GM19463 (cell line): Measurements from ENCODE around the gene MEIS1.
"Not testable (repeated sequence)": the region's sequence is repeated elsewhere in the genome, so short reads cannot be mapped to it uniquely, and the experiment has no call there.

Source experiments
- ATAC-seq: cut with Tn5 transposase; IDR thresholded peaks from one replicate; pipeline ENCODE4 v1.9.1; 2021; ENCODE audit warnings: mild to moderate bottlenecking, moderate library complexity; ENCODE audit not compliant: unreplicated experiment

The MEIS1 gene

DNA sequence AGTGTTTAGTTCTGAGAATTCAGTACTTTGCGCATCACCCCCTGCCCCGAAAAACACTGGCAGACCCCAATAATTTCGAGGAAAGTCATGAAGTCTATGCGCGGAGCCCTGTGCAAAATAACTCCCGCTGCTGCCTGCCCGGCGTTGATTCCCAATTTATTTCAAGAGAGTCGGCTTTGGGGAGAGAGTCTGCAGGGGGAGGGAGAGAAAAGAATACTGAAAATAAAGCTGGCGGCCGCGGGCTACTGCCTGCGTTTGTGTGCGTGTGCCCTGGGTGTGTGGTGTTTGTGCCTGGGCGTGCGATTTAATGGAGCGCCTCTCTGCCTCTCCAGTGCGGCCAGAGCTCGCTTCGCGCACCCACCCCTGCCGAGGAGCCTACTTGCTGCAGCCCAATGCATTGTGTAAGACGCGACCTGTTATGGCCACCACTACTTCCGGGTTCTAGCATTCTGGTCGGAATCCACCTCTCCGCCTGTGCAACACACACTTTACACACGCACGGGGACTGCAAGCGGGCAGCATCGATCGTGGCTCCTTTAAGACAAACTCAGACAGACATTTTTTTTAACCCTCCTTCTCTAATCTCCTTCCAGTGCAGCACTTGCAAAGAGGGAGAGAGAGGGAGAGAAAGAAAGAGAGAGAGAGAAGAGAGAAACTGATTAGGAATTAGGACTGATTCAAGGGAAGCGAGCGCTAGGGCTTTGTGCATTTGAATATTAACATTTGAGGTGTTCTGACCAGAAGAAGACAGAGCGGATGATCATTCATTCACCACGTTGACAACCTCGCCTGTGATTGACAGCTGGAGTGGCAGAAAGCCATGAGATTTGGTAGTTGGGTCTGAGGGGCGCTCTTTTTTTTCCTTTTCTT is at the start of gene MEIS1:
Gene MEIS1 (plus strand): TSS at position 447 of the 870 bp plus-strand sequence. CDS start 732 bp downstream, outside the sequence.
- ATAC-seq, result peak; percentile 58

DNA sequence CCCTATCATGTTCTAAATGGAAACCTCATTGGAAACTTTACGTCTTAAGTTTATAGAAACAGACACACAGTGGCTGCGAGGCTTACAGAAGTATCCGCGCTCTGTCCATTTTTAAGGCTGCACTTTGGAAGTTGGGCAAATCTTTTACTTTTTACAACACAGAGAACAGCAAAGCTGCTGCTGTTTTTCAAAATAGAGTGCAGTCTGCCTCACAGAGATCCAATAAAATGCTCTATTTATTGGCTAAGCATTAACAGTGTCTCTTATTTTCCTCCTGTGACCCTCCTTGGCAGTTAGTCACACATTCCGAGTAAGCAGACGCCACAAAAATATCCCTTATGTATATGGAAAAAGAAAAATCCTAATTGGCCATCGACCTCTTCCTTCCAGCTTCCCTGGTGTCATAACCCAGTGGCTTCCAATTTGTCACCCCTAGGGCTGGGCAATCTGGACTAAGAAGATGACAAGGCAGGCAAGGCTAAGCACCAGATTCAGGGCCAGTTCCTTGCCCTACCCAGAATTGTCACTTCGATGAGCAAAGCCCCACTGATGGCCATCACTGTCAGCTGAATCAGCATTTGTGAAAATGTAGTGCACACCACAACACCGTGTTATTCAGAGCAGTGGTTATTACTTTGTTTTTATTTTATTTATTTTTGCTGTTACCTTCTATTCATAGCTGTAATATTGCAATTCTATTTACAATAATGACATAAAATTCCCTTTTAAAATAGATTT is 47.7 kb upstream of the MEIS1 start:
- no peak for ATAC-seq

DNA sequence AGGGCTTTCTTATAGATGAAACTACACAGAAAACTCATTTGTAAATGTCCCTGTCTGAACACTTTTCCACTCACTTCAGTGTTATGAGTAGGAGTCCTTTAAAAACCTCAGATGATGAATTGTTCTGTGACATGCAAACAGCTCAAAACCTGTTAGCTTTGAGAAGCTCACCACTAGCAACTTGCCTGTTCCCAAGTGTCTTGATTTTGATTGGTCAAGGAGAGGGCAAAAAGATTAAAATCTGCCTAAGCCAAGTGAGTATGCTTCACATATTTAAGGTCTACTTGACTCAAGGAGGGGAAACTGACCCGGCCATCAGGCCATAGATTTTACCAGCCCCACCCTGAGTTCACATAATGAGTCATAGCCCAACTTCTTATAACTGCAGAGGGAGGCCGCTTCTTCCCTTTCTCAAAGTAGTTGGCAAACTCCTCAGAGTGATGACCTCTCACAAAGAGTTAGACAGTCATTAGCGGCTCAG is 45.2 kb upstream of the MEIS1 start:
- ATAC-seq, result no peak

DNA sequence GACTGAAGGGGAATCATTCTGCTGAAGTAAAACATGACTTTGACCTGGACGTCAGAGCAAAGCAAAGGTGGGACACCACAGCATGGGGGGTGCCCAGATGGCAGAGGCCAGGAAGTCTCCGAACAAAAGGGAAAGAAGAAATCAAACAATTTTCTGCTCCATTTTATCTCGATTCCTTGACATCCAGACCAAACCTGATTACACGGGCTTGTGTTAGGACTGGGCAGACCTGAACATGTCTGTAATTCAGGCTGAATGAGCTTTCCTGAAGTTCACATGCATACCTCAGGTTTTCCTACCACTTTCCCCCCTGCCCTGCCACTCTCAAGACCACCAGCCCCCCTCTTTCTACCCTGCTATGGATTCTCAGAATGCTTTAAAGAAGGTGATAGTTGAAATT is 44.8 kb upstream of the MEIS1 start:
- ATAC-seq, result no peak

DNA sequence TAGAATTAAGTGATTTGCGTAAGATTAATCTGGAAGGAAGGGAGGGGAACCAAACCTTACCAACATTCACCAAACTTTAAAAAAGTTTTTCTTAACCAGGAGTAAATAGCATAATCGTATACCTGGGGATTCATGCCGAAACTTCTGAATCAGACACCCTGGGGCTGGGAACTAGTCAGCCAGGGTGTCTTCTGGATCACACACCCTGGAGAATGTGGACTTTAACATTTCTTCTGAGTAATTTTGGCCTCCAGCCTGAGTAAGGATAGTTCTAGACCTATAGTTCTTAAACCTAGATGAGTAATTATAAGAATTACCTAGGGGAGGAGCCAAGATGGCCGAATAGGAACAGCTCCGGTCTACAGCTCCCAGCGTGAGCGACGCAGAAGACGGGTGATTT is 44.1 kb upstream of the MEIS1 start:
- ATAC-seq, result no peak

DNA sequence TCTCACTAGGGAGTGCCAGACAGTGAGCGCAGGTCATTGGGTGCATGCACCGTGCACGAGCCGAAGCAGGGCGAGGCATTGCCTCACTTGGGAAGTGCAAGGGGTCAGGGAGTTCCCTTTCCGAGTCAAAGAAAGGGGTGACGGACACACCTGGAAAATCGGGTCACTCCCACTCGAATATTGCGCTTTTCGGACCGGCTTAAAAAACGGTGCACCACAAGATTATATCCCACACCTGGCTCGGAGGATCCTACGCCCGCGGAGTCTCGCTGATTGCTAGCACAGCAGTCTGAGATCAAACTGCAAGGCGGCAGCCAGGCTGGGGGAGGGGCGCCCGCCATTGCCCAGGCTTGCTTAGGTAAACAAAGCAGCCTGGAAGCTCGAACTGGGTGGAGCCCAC is 43.7 kb upstream of the MEIS1 start:
- not testable (repeated sequence) for ATAC-seq

DNA sequence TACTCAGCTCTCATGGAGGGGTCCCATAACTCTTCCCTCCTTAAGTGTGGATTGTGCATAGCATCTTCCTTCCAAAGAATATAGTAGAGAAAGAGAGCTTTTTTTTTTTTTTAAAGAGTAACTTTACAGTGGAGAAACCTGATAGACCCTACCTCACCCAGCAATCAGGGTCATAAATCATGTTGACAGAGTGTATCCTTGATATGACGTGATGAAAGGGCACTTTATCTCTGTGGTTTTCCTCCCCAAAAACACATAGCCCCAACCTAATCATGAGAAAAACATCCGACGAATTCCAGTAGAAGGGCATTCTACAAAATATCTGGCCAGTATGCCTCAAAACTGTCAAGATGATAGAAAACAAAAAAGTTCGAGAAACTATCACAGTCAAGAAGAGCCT is 29.5 kb upstream of the MEIS1 start:
- no peak for ATAC-seq

DNA sequence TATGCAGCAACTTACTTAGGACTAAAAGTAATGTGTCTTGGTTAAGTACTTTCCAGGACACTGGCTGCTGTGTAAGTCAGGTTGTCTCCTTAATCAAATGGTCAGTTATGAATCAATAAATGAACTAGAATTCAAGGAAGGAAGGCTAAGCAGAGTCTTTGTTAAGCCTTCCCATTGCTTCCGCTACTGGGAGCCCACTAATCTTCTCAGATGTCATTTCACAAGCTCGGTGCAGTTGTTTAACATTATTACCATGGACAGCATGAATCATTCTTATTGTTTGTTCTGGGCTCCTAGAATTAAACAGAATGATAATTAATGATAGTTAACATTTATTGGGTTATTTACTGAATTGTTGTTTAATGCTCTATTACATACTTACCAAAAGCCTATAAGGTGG is 26.0 kb upstream of the MEIS1 start:
- ATAC-seq, result no peak

DNA sequence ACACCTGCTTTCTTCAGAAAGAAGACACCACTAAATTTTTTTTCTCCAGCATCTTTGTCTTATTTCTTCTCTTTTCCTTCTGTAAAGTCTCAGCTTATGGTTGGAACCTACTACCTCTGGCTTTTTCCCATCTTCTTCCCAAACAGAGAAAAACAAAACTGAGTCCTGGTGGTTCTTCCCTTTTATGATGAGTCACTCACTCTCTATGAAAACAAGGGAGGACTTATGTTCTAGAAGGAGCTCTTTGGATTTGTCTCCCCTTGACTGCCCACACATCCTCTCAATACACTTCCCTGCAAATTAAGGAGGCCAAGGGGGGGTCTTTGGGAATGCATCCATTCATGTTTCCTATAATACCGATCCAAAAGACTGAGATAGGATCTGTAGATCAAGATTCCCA is 22.1 kb upstream of the MEIS1 start:
- ATAC-seq, result no peak

DNA sequence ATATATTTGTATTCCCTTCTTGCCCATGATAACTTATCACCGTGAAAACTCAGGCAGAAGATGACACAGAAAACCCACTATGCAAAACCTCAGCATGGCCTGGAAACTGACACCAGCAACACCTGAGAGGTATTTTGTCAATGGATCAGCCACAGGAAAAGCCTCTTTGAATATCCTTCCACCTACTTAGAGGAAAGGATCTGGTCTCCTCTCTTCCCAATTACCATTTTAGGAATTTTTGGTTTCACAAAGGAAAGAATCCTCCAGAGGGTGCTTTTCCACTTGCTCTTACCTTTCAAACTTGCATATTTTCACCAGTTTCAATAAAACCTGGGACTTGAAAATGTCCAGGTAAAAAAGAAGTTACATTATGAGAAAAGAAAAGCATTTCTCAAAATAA is 20.0 kb upstream of the MEIS1 start:
- no peak for ATAC-seq

DNA sequence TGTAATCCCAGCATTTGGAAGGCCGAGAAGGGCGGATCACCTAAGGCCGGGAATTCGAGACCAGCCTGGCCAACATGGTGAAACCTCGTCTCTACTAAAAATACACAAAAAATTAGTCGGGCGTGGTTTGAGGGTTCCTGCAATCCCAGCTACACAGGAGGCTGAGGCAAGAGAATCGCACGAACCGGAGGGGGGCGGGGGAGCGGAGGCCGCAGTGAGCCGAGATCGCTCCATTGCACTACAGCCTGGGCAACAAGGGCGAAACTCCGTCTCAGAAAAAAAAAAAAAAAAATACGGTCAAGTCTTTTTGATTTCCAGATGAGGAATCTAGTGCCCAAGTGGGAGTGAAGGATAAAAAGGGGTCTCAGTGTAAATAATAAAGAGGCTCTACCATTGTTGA is 16.5 kb upstream of the MEIS1 start:
- no peak for ATAC-seq

DNA sequence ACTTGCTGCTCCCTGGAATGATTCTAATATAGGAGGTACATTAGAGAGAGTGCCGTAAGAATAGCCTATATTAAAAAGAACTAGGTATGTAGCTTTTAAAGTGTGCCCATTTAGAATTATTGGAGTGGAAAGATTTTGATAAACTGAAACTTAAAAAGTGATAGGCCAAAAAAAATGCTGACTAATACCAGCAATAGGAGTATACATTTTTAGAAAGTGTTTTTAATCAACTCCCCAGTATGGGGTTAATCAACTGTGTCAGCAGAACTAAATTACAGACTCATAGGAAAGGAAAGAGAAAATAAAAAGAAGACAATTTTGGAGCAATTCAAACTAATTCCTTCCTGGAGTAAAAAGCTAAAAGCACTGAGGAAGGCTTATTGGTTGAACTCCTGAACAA is 13.3 kb upstream of the MEIS1 start:
- ATAC-seq, result no peak

DNA sequence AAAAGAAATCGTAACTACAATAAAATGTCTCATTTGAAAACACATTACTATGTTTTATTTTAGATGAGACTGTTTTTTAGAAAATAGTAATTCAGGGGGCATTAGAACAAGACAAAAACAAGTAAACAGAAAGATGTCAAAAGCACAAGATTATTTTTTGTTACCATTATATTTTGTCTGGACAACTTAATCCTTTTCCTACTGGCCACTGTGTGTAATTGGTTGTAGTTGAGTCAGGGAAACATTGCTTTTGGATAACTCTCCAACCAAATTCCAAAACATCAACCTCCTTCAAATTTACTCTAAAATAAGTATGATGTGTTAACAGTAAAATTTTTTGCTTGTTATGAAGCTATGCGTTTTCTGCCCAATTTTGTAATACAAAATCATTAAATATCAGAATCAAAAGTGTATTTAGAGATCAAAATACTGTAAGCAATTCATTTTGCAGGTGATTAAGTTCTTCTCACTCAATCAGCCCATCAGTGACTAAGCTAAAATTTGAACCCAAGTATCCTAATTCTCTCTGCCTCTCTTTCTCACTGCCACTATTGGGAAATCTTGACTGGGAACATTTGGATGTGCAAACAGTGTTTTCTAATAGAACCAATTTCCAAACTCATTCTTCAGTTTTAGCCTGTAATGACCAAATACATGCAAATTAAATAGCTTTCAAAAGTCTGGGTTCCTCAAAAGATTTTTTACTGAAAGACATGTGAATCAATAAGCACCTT is 11.4 kb upstream of the MEIS1 start:
- ATAC-seq, result no peak

DNA sequence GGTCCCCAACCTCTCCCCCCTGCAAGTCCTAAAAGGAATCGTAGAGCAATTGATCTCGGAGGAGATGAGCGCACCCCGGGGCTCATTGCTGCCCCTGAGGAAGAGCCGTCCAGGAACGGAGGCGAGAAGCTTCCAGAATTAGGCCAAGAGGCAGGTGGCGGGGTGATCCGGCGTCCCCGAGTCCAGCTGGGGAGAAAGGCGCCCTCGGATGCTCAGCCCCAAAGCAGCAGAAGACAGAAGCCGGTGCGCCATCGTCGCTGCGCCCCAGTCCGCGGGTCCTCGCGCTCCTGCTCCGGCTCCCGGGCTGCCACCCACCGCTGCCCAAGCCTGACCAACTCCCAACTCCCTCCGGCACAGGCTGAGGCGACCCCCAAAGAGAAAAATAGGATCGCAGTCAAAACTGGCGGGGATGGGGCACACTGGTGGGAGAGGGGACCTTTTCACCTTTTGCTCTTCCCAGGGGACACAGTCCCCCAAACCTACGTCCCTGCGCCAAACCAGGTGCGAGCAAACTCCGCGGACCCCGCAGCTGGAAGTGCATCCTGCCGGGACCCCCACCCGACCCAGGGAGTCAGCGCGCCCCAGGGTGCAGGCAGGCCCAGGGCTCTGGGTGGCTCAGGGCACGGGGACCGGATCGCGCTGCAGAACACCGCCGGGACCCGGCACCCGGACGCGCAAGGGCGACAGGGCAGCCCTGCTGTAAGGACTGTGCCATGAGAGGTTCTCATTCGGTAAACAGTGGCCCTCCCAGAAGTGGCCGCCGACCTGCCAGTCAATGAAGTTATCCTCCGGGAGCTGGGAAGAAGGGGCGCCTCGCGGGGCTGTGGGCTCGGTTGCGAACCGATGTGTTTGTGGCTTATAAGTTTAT is 8.4 kb upstream of the MEIS1 start:
- ATAC-seq, result no peak

DNA sequence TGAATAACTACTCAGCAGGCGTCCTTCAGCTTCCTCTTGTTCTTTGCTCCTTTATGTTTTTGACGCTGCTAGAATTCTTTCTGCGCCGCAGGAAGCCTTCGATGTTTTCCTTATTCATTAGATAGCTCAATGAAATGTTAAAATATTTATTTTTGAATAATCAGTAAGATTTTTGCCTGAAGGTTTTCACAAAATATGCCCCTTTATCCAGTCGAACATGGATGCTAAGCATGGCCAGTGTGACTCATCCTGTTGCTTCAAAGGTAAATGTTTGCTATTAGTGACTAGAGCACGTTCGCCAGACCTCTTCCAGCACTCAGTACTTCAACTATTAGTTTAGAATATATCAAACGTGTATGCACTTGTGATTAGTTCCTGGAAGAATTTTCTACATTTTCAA is 7.6 kb upstream of the MEIS1 start:
- no peak for ATAC-seq

DNA sequence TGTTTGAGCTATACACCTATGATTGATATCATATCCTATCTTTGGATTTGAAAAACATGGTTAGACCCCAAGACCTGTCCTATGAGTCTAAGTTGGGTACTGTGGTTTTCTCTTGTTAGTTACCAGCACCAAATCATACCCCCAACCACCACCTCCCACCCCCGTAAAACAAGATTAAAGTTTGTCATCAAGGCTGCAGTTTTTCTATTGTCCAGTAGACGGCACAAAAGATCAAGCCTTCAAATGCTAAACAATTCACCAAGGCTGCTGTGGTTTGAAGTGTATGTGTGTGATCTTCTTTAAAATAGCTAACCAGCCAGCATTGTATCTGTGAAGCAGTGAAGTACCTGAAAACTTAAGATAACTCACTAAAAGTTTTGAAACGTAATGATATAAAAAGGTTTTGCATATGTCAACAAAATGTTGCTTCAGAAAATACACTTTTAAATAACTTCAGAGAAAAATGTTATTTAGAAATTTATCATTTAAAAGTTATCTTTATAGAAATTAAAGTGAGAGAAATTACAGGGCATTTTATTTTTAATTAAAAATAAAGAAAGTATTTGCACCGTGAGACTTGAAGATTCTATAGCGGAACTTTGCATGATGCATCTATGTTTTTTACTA is 5.8 kb upstream of the MEIS1 start:
- no peak for ATAC-seq

DNA sequence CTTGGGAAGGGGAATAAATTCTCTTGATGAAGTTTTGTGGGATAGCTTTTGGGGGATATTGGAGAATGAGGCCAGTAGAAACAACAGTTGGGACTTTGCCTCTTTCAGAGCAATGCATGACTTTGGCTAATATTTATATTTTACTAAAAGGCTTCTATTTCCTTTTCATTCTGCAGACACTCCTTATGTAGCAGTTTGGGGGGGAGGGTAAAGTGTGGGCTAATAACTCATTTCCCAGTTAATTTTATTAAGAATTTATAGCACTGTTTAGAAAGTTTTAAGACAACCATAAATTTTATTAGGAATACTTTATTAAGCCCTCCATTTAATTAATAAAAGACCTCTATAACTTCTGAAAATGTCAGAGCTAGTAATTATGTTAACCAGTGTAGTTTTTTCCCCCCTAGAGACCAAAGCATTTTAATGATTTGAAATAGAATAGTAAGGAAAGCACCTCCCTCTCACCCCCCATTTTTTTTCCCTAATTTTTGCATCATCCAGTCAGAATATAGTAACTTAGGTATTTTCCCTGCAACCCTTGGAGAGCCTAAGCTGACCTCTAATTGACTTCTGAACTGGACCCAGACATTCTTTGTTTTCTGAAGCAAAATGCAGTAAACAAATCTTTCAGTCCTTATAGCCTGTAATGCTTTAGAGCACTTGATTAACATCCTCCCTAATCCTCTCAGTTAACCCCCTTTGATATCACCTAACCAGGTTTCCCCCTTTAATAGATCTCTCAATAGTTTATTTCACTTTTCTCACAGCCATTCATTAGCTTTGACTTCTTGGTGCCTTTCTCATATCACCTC is 5.0 kb upstream of the MEIS1 start:
- ATAC-seq, result no peak

DNA sequence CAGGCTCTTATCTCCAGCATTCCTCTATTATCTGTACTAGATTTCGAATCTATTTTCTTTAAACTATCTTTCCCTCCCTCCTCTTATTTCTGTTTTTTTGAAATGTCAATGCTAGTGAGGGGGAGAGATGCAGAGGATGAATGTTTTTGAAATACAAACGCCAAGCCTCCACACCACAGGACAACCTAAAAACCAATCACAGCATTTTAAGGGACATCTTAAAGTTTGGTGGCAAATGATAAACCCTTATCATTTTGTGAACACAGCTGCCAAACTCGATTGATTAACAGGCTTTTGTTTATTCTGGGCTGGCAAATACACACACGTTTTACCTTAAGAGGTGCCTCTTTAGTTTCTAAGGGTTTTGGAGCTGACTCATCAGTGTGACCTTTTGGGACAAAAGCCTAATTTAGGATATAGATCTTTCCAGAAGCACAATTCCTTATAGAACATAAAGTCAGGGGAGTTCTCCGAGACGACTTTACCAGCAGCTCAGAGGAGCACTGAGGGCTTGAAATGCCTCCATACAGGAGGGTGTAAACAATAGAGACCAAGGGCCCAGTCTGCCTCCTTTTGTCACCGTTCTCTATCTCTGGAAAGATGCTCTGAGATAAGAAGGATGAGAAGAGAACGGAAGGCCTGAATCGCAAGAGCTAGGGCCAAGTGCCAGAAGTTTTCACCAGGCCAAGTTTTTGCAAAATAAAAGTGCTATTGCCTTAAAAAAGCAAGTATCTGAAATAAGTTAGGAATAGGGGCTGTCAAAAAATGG is 4.2 kb upstream of the MEIS1 start:
- ATAC-seq, result no peak

DNA sequence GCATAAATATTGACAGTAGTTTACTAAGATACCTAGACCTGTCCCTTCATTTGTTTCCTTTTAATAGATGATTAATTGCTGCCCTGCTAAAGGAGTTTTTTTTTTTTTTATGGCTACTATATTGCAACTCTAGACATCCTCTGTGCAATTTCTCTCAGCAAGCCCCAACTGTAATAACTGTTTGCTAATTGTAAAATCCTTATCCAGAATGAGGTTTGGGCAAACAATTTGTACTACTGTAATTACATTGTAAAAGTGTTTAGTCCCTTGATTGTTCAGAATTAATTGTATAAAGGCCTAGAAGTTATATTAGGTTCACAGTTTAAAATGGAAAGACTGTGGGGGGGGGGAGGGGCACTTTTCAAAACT is 3.7 kb upstream of the MEIS1 start:
- ATAC-seq, result no peak
